Erythroblast (primary cell): ENCODE data around the gene SLC18A2.

Experiments
- GATA1 ChIP-seq: IDR thresholded peaks from 2 replicates; pipeline ENCODE4 v1.6.1; 2011; ENCODE audit warnings: low read depth, mild to moderate bottlenecking, control low read depth, low read length, moderate library complexity
- POLR2A ChIP-seq: IDR thresholded peaks from 2 replicates; pipeline ENCODE4 v1.6.1; 2011; ENCODE audit warnings: mild to moderate bottlenecking, low read length

- no peak for TF ChIP-seq POLR2A
- TF ChIP-seq GATA1, result no peak
These were observed 1.9 kb upstream of the SLC18A2 start for GRCh38 chr10:117239051-117239450.
